ENCODE data around the gene RTTN. TPM values are rescaled to one million over a fixed set of nuclear protein-coding genes. Genes with fewer than 3 reads are reported as not detected.

RTTN gene
- total and polyA plus RNA-seq, 10 of the 15 experiments (the other 5 are each of a cell fraction or from before 2014, with no cell fraction given): 9.4 to 36.6 (median 15.7) TPM

DNA sequence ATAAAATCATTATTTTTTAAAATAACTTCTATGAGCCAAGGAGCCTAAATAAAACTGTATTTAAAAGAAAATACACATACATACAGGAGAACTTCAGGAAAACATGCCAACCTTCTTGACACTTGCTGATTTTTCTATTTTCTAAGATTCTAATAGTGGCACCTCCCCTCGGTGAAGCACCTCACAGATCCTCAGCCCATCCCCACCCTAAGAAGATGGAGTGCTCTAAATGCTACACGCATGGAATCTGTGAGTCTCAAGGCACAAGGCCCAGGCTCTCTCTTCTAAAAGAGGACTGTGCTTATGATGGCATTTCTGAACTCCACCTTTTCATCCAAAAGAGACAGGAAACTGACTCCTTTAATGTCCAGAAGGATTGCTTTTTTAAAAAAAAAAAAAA, 56.3 kb downstream of the RTTN start:
- Histone ChIP-seq H3K27me3 (replicated peaks in 1 of 2; ENCODE audit: control insufficient read depth in 2 of 2, insufficient read depth in 2 of 2, low read length in 1 of 2) (no peaks in the 10 kb centered on the region), H3K4me1 (ENCODE audit: control insufficient read depth, insufficient read depth, low read length) (peaks cover 5% of the 10 kb centered on the region; the same call in 1 of the 2 replicates), H3K9me3 (replicated peaks; ENCODE audit: control insufficient read depth, insufficient read depth, low read length) (no peaks in the 10 kb centered on the region), H3K27ac (ENCODE audit: control insufficient read depth, insufficient read depth) (no peak overlapping the region), H4K20me1 (ENCODE audit: control insufficient read depth, insufficient read depth) (no peaks in the 10 kb centered on the region), H3K9ac (ENCODE audit: control insufficient read depth, insufficient read depth, low read length) (no peak overlapping the region), H3K4me3 (no peak overlapping the region), H2AFZ (ENCODE audit: control insufficient read depth, low read depth, low read length) (no peak overlapping the region), H3K36me3 (ENCODE audit: control insufficient read depth in 2 of 2, insufficient read depth in 2 of 2, low read length in 1 of 2) (peaks cover 1 to 21% of the 10 kb centered on the region in 2 experiments; a peak in 3 of 4 replicates), H3K79me2 (ENCODE audit: control insufficient read depth, insufficient read depth, low read length) (no peaks in the 10 kb centered on the region), H3K4me2 (ENCODE audit: control insufficient read depth, insufficient read depth) (no peak overlapping the region)
- TF ChIP-seq JUND (IDR thresholded peaks at IDR 0.05; ENCODE audit: low read depth, low read length) (no peak), TAF1 (IDR thresholded peaks at IDR 0.05; ENCODE audit: borderline replicate concordance, low read depth, low read length) (no peak), CHD1 (IDR thresholded peaks at IDR 0.05; ENCODE audit: low read depth, low read length) (no peak), FOXM1 (IDR thresholded peaks at IDR 0.05; ENCODE audit: low read depth, low read length) (no peak), SIX5 (IDR thresholded peaks at IDR 0.05; ENCODE audit: low read depth, low read length, severe bottlenecking) (no peak), RBBP5 (conservative IDR thresholded peaks at IDR 0.05) (no peak)
- TF ChIP-seq, protein P1, sequence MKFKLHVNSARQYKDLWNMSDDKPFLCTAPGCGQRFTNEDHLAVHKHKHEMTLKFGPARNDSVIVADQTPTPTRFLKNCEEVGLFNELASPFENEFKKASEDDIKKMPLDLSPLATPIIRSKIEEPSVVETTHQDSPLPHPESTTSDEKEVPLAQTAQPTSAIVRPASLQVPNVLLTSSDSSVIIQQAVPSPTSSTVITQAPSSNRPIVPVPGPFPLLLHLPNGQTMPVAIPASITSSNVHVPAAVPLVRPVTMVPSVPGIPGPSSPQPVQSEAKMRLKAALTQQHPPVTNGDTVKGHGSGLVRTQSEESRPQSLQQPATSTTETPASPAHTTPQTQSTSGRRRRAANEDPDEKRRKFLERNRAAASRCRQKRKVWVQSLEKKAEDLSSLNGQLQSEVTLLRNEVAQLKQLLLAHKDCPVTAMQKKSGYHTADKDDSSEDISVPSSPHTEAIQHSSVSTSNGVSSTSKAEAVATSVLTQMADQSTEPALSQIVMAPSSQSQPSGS (IDR thresholded peaks at IDR 0.05; ENCODE audit: low read length): no peak
- TF ChIP-seq, protein P2, sequence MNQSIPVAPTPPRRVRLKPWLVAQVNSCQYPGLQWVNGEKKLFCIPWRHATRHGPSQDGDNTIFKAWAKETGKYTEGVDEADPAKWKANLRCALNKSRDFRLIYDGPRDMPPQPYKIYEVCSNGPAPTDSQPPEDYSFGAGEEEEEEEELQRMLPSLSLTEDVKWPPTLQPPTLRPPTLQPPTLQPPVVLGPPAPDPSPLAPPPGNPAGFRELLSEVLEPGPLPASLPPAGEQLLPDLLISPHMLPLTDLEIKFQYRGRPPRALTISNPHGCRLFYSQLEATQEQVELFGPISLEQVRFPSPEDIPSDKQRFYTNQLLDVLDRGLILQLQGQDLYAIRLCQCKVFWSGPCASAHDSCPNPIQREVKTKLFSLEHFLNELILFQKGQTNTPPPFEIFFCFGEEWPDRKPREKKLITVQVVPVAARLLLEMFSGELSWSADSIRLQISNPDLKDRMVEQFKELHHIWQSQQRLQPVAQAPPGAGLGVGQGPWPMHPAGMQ (IDR thresholded peaks at IDR 0.05; ENCODE audit: borderline replicate concordance): no peak
- TF ChIP-seq, protein P3, sequence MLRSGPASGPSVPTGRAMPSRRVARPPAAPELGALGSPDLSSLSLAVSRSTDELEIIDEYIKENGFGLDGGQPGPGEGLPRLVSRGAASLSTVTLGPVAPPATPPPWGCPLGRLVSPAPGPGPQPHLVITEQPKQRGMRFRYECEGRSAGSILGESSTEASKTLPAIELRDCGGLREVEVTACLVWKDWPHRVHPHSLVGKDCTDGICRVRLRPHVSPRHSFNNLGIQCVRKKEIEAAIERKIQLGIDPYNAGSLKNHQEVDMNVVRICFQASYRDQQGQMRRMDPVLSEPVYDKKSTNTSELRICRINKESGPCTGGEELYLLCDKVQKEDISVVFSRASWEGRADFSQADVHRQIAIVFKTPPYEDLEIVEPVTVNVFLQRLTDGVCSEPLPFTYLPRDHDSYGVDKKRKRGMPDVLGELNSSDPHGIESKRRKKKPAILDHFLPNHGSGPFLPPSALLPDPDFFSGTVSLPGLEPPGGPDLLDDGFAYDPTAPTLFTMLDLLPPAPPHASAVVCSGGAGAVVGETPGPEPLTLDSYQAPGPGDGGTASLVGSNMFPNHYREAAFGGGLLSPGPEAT (IDR thresholded peaks at IDR 0.05; ENCODE audit: low read depth): no peak
- TF ChIP-seq, protein P4, sequence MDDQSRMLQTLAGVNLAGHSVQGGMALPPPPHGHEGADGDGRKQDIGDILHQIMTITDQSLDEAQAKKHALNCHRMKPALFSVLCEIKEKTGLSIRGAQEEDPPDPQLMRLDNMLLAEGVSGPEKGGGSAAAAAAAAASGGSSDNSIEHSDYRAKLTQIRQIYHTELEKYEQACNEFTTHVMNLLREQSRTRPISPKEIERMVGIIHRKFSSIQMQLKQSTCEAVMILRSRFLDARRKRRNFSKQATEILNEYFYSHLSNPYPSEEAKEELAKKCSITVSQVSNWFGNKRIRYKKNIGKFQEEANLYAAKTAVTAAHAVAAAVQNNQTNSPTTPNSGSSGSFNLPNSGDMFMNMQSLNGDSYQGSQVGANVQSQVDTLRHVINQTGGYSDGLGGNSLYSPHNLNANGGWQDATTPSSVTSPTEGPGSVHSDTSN (IDR thresholded peaks at IDR 0.05; ENCODE audit: insufficient replicate concordance, low read depth, low read length): no peak
- ATAC-seq: no peak
- ChIA-PET SMC1A (ENCODE audit: uncharacterized antibody, unreplicated experiment) (no interaction called here), POLR2A (interaction anchor here (0.6 kb wide), 1 partner anchor 49 kb away, joined by 3 read pairs; no protein-coding TSS in a partner anchor), RAD21 (ENCODE audit: unreplicated experiment) (no interaction called here), CTCF (no interaction called here)
- FAIRE-seq: no peak
- in situ Hi-C loops (cut with MboI) (no loop called here), intact Hi-C loops (cut with micrococcal nuclease; ENCODE audit: unreplicated experiment) (no loop called here)
- 93% methylated on average over 2 of the region's 2 CpGs for WGBS (ENCODE audit: insufficient coverage, insufficient replicate concordance, low lambda C conversion rate, missing lambda C conversion rate)
- DNase-seq (ENCODE audit: low read depth, low spot score): no peak
- BruUV-seq (replicated peaks): no TSS peak
